Activated CD4-positive, alpha-beta T cell treated with anti-CD3 and anti-CD28 coated beads for 24 hours (primary cell): ENCODE measurements around the gene SDHAF4.
"Not testable (repeated sequence)": the region's sequence is repeated elsewhere in the genome, so short reads cannot be mapped to it uniquely, and the experiment has no call there.

ENCODE experiments used
- DNase-seq, 2 donors: peaks; one replicate each; pipeline ENCODE4 v3.0.0-alpha.2; 2020; ENCODE audit warnings: low read depth in 2 of 2

The SDHAF4 gene

GRCh38 chr6:70566751-70567382 is at the start of gene SDHAF4:
SDHAF4 (plus strand) TSS chr6:70566930; CDS start chr6:70566941, 11 bp downstream.
- DNase-seq = peak; percentile 90 to 91

GRCh38 chr6:70518723-70519122 is 48.0 kb upstream of the SDHAF4 start:
- DNase-seq = no peak

GRCh38 chr6:70520575-70520974 is 46.2 kb upstream of the SDHAF4 start:
- no peak for DNase-seq

GRCh38 chr6:70524721-70525286 is 41.9 kb upstream of the SDHAF4 start:
- no peak for DNase-seq

- DNase-seq = no peak
Observed at GRCh38 chr6:70527071-70527737, 39.5 kb upstream of the SDHAF4 start.

- no peak for DNase-seq
Observed at GRCh38 chr6:70530023-70530422, 36.7 kb upstream of the SDHAF4 start.

- DNase-seq = no peak
Observed at GRCh38 chr6:70531133-70531532, 35.6 kb upstream of the SDHAF4 start.

GRCh38 chr6:70537266-70537665 is 29.5 kb upstream of the SDHAF4 start:
- DNase-seq = no peak

GRCh38 chr6:70538376-70538775 is 28.4 kb upstream of the SDHAF4 start:
- no peak for DNase-seq

GRCh38 chr6:70547313-70547712 is 19.4 kb upstream of the SDHAF4 start:
- DNase-seq = no peak

- no peak for DNase-seq
Observed at GRCh38 chr6:70547905-70548304, 18.8 kb upstream of the SDHAF4 start.

GRCh38 chr6:70549327-70549726 is 17.4 kb upstream of the SDHAF4 start:
- DNase-seq = no peak

- DNase-seq = no peak
Observed at GRCh38 chr6:70551566-70551965, 15.2 kb upstream of the SDHAF4 start.

- DNase-seq = not testable (repeated sequence)
Observed at GRCh38 chr6:70552286-70552940, 14.3 kb upstream of the SDHAF4 start.

- DNase-seq = no peak
Observed at GRCh38 chr6:70552974-70553373, 13.8 kb upstream of the SDHAF4 start.

GRCh38 chr6:70557998-70558397 is 8.7 kb upstream of the SDHAF4 start:
- no peak for DNase-seq

GRCh38 chr6:70562401-70562800 is 4.3 kb upstream of the SDHAF4 start:
- DNase-seq = not testable (repeated sequence)

GRCh38 chr6:70563530-70563929 is 3.2 kb upstream of the SDHAF4 start:
- no peak for DNase-seq

GRCh38 chr6:70574643-70575042 is 7.9 kb downstream of the SDHAF4 start:
- DNase-seq = no peak

- no peak for DNase-seq
Observed at GRCh38 chr6:70575899-70576495, 9.3 kb downstream of the SDHAF4 start.

- DNase-seq = no peak
Observed at GRCh38 chr6:70586114-70586513, 19.4 kb downstream of the SDHAF4 start.

- DNase-seq = no peak
Observed at GRCh38 chr6:70590400-70590799, 23.7 kb downstream of the SDHAF4 start.
